ENCODE measurements around the gene MYLK.

GRCh38 chr3:123642182-123642956 is 241.8 kb downstream of the MYLK start:
- peak; percentile 99 for TF ChIP-seq CTCF (conservative IDR thresholded peaks at IDR 0.05; ENCODE audit: low read length)
- TF ChIP-seq EZH2phosphoT487 (IDR thresholded peaks at IDR 0.05; ENCODE audit: borderline replicate concordance), result no peak

Data from Loucy (cell line).